GM18511 (cell line): ENCODE results near the gene STIMATE.

Experiments used
- ATAC-seq: cut with Tn5 transposase; IDR thresholded peaks from one replicate; pipeline ENCODE4 v1.9.1; 2021; ENCODE audit warnings: mild to moderate bottlenecking, moderate library complexity; ENCODE audit not compliant: unreplicated experiment

STIMATE gene

DNA sequence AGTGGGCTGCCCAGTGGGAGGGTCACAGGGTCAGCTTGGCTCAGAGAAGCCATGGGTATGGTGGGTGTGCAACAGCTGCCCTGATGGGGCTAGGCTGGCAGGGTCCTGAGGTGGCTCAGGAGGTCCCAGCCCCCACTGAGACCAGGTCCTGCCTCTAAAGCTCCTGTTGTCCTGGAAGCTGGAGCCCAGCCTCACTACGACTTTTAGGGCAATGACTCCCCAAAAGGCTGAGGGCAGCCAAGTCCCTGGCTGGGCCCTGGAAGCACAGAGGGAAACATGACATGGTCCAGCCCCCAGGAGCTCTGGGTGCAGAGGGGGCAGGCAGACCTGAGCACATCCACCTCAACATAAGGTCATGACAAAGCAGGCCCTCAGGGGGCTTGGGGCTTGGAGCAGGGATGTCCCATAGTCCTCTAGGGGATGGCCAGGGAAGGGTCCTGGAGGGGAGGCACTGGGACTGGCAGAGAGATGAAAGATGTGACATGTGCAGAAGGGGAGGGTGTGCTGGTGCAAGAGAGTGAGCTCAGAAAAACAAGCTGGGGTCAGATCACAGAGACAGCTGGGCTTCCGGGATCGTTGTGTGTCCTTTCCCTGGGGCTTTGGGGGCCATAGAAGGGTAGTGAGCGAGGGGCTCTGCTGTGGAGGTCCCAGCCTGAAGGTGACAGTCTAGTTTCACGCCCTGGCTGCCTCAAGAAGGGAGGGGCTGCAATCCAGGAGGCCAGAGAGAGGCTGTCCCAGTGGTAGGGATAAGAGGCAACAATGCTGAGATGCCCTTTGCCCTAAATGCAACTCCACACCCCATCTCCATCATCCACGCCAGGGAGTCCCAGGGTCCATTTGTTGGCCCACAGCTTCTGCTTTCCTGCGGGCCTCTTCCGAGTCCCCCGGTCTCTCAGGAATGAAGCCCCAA, 103.4 kb downstream of the STIMATE start:
- ATAC-seq = no peak

- no peak for ATAC-seq
Measured at GRCh38 chr3:52792961-52793695, 104.2 kb downstream of the STIMATE start.

GRCh38 chr3:52792413-52792812, 104.9 kb downstream of the STIMATE start:
- ATAC-seq = no peak

DNA sequence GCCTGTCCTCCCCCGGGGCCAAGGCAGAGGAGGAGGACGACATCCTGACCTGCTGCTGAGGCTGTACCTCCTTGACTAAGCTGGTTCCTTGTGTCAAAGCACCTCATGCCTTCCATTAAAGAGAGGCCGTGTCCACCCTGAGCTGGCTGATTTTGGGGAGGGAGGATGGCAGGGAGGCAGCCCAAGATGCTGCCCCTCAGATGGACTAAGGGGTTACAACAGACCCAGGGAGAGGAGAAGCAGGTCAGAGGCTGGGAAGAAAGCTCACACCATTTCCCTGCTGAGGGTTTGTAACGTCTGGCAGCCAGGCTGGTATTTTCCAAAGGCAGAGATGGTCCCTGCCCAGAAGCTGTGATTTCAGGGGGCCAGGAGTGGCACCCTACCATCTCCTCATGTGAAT, 105.4 kb downstream of the STIMATE start:
- ATAC-seq = no peak

DNA sequence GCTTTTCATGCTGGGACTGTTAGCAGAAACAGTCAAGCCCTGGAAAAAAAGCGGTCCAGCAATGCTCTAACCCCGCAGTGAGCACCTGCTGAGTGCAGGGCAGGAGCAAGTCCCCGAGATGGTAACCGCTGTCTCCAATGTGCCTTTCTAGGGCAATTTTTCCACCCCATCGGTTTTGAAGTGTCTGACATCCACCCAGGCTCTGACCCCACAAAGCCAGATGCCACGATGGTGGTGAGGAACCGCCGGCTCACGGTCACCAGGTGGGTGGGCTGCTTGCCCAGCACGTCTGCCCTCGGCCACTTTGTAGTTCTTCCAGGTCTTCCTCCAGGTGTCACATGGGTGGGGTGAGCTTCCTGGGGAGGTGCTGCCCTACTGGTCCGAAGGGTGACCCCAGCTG, 106.0 kb downstream of the STIMATE start:
- no peak for ATAC-seq

GRCh38 chr3:52790741-52791140, 106.6 kb downstream of the STIMATE start:
- ATAC-seq = no peak

DNA sequence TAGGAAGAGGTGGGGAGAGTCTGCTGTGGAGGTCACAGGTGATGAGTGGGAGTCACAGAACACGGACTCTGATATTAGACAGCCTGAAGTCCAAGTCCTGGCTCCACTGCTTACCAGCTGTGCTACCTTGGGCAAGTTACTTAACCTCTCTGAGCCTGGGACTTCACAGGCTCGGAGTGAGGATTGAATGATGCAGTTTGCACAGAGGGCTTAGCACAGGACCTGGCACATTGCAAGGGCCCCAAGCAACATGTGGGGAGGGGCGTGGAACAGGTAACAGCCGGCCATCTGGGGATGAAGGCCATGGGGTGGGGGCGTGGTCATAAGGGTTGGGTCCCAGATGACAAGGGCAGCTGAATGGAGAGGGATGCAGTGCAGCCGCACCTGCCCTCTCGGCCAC, 107.0 kb downstream of the STIMATE start:
- ATAC-seq = no peak

DNA sequence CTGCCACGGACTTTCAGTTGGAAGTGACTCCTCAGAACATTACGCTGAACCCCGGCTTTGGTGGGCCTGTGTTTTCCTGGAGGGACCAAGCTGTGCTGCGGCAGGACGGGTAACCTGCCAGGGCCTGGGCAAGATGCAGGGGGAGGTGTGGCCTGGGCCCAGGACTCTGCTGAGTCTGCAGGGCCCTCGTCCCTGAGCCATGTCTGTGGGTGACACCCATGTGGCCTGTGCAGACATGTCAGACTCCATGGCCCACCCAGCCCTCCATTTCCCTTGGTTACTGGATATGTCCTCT, 107.7 kb downstream of the STIMATE start:
- ATAC-seq = no peak

- no peak for ATAC-seq
Measured at GRCh38 chr3:52788890-52789745, 108.2 kb downstream of the STIMATE start.

DNA sequence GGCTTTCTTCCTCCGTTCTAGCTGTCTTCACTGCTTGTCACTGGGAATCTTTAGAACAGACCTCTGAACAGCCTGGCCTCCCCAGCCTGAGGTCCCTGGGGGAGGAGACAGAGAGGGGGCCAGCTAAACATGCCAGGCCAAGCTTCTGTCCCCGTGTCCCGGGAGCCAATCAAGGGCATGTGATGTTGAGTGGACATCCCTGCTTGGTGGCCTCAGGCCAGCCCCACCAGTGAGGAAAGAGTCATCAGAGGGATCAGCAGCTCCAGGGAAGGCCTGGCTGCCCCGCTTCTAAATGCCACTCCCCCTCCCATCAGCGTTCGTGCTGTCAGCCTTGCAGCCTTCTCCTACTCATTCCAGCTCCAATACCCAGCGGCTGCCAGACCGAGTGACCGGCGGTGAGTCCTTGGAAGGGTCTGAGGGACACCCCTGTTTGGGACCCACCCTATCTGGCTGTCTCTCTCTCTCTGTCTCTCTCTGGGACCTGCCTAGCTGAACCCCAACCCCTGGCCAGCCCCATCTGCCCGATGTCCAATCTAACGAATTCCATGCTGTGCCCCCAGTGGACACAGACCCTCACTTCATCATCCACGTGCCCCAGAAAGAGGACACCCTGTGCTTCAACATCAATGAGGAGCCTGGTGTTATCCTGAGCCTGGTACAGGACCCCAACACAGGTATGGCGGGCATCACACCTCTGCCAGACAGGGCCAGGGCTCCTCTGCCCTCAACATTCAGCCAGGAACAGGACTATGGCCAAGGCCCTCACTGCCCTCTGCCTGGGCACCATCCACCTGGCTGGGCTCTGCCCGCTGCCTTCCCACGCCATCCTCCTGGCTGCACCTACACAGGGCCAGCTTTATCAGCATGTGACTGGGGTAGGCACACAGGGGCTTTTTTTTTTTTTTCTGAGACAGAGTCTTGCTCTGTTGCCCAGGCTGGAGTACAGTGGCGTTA, 109.4 kb downstream of the STIMATE start:
- no peak for ATAC-seq

DNA sequence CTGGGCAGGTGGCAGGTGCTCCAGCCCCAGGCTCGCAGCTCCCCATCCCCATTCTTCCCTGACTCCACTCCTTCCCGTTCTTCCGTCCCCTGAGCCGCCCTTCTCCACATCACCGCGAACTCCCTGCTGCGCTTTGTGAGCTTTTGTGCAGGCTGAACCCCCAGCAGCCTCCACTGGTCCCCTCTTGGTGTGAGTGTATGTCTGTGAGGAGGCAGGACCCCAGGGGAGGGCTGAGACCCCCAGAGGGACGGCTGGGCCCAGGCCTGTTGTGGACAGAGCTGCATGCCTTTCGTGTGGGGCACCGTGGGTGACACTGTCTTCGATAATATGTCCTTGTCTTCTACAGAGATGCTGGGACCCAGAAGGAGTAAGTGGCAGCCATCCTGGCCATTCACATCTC, 110.1 kb downstream of the STIMATE start:
- no peak for ATAC-seq
